Chondrocyte (in vitro differentiated cells): ENCODE data around the gene CIAO2A. TPM values are rescaled to one million over a fixed set of nuclear protein-coding genes. Genes with fewer than 3 reads are reported as not detected.

ENCODE experiments used
- DNase-seq: peaks from one replicate; pipeline ENCODE4 v3.0.0; 2021; ENCODE audit warnings: mixed read lengths, low spot score
- H3K27ac Mint-ChIP-seq: one replicate; pipeline ENCODE4 v1.8.0; 2021; ENCODE audit warnings: mild to moderate bottlenecking, moderate library complexity, mixed read lengths; ENCODE audit not compliant: unreplicated experiment
- H3K27me3 Mint-ChIP-seq: 2 replicates; pipeline ENCODE4 v1.8.0; 2021; ENCODE audit warnings: low read depth, mixed read lengths
- H3K36me3 Mint-ChIP-seq: 2 replicates; pipeline ENCODE4 v1.8.0; 2021; ENCODE audit warnings: low read depth, mixed read lengths
- H3K4me1 Mint-ChIP-seq: 2 replicates; pipeline ENCODE4 v1.8.0; 2021; ENCODE audit warnings: low read depth, mild to moderate bottlenecking, mixed read lengths
- H3K4me3 Mint-ChIP-seq: one replicate; pipeline ENCODE4 v1.8.0; 2021; ENCODE audit warnings: mild to moderate bottlenecking, moderate library complexity, mixed read lengths; ENCODE audit not compliant: unreplicated experiment
- H3K9me3 Mint-ChIP-seq: 2 replicates; pipeline ENCODE4 v1.8.0; 2021; ENCODE audit warnings: low read depth, mixed read lengths
- CTCF ChIP-seq: fragments of 200-600 bp; sonication (generic); IDR thresholded peaks from 2 replicates; pipeline ENCODE4 v1.5.0; 2021; ENCODE audit warnings: antibody characterized with exemption, mild to moderate bottlenecking, moderate library complexity
- total RNA-seq: library from RNA; stranded (reverse); gene quantifications from 3 replicates; pipeline ENCODE4 v1.2.1, GENCODE V29; 2021

The CIAO2A gene
- total RNA-seq, 1 donor from 2014 or later = 26.3 TPM

GRCh38 chr15:64038878-64039610 is 54.6 kb downstream of the CIAO2A start:
- DNase-seq = no peak
- Mint-ChIP-seq H3K9me3 (no peaks in the 10 kb centered on the region), H3K4me1 (no peaks in the 10 kb centered on the region), H3K27ac (no peak overlapping the region), H3K27me3 (no peaks in the 10 kb centered on the region), H3K36me3 (no peaks in the 10 kb centered on the region), H3K4me3 (no peak overlapping the region)
- no peak for TF ChIP-seq CTCF

GRCh38 chr15:64037966-64038365 is 55.7 kb downstream of the CIAO2A start:
- Mint-ChIP-seq H3K27ac (no peak overlapping the region), H3K9me3 (no peaks in the 10 kb centered on the region), H3K4me1 (no peaks in the 10 kb centered on the region), H3K36me3 (no peaks in the 10 kb centered on the region), H3K27me3 (no peaks in the 10 kb centered on the region), H3K4me3 (no peak overlapping the region)
- no peak for DNase-seq
- no peak for TF ChIP-seq CTCF

GRCh38 chr15:64037116-64037515 is 56.5 kb downstream of the CIAO2A start:
- Mint-ChIP-seq H3K36me3 (no peaks in the 10 kb centered on the region), H3K4me3 (no peak overlapping the region), H3K9me3 (no peaks in the 10 kb centered on the region), H3K4me1 (no peaks in the 10 kb centered on the region), H3K27me3 (no peaks in the 10 kb centered on the region), H3K27ac (no peak overlapping the region)
- TF ChIP-seq CTCF = no peak
- DNase-seq = no peak

GRCh38 chr15:64035525-64035924 is 58.1 kb downstream of the CIAO2A start:
- no peaks in the 10 kb centered on the region for H3K36me3 Mint-ChIP-seq
- no peak overlapping the region for H3K4me3 Mint-ChIP-seq
- no peak for DNase-seq
- no peaks in the 10 kb centered on the region for H3K9me3 Mint-ChIP-seq
- no peaks in the 10 kb centered on the region for H3K27me3 Mint-ChIP-seq
- TF ChIP-seq CTCF = no peak
- no peak overlapping the region for H3K27ac Mint-ChIP-seq
- no peaks in the 10 kb centered on the region for H3K4me1 Mint-ChIP-seq

GRCh38 chr15:64034519-64034918 is 59.1 kb downstream of the CIAO2A start:
- H3K27ac Mint-ChIP-seq = no peak overlapping the region

More at GRCh38 chr15:64034519-64034918, 59.1 kb downstream of the CIAO2A start:
- TF ChIP-seq CTCF = no peak
- Mint-ChIP-seq H3K27me3 (no peaks in the 10 kb centered on the region), H3K4me1 (no peaks in the 10 kb centered on the region), H3K9me3 (no peaks in the 10 kb centered on the region), H3K4me3 (no peak overlapping the region), H3K36me3 (no peaks in the 10 kb centered on the region)
- no peak for DNase-seq
